LoVo (cell line): ENCODE results near the gene LGR5.
"Not testable (repeated sequence)": the region's sequence is repeated elsewhere in the genome, so short reads cannot be mapped to it uniquely, and the experiment has no call there.

Experiments used
- DNase-seq: peaks from one replicate; pipeline ENCODE4 v3.0.0-alpha.2; 2016; ENCODE audit warnings: low spot score

Gene LGR5

GRCh38 chr12:71476513-71476912 is 36.9 kb downstream of the LGR5 start:
- no peak for DNase-seq

- DNase-seq = no peak
Measured at GRCh38 chr12:71477609-71478008, 38.0 kb downstream of the LGR5 start.

DNA sequence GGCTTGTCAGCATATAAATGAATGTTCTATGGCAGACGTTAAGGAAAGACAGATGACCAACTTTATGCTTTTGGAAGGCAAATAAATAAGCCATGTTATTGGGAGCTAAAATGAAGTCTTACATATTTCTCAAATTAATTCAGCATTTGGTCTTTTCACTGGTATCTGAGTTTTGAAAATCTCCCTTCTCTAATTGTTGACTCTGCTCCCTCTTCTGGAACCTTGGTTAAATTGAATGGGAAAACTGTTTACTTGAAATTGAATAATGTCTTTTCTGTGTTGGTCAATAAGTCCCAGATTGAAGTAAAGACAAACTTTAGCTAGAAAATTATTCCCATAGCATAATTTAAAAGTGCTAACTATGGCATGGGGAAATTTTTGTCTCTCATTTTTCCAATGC is 38.7 kb downstream of the LGR5 start:
- no peak for DNase-seq

GRCh38 chr12:71484272-71484905 is 44.8 kb downstream of the LGR5 start:
- no peak for DNase-seq

DNA sequence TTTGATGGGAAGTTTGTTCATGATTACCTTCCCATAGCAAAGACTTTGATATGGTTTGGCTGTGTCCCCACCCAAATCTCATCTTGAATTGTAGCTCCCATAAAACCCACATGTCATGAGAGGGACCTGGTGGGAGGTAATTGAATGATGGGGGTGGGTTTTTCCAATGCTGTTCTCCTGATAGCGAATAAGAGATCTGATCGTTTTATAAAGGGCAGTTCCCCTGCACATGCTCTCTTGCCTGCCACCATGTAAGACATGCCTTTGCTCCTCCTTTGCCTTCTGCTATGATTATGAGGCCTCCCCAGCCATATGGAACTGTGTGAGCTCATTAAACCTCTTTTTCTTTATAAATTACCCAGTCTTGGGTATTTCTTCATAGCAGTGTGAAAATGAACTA is 51.2 kb downstream of the LGR5 start:
- not testable (repeated sequence) for DNase-seq

DNA sequence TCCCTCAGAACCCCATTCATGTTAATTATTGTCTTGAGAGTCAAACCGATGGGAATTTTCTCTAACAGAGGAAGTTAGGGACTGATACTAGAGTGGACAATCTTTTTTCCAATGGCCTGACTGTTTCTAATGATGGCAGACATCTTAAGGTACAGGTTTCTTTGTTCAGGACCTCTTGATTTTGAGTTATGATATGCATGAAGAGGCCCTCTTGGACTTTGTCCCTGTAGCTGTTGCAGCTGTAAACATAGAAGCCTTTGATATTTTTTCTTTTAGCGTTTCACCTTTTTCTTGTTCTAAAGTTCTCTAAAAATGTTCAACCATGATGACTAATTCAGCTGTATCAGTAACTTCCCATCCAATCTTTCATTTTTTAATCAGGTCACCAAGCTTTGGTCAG is 53.0 kb downstream of the LGR5 start:
- no peak for DNase-seq

- no peak for DNase-seq
Measured at GRCh38 chr12:71499834-71500233, 60.2 kb downstream of the LGR5 start.

DNA sequence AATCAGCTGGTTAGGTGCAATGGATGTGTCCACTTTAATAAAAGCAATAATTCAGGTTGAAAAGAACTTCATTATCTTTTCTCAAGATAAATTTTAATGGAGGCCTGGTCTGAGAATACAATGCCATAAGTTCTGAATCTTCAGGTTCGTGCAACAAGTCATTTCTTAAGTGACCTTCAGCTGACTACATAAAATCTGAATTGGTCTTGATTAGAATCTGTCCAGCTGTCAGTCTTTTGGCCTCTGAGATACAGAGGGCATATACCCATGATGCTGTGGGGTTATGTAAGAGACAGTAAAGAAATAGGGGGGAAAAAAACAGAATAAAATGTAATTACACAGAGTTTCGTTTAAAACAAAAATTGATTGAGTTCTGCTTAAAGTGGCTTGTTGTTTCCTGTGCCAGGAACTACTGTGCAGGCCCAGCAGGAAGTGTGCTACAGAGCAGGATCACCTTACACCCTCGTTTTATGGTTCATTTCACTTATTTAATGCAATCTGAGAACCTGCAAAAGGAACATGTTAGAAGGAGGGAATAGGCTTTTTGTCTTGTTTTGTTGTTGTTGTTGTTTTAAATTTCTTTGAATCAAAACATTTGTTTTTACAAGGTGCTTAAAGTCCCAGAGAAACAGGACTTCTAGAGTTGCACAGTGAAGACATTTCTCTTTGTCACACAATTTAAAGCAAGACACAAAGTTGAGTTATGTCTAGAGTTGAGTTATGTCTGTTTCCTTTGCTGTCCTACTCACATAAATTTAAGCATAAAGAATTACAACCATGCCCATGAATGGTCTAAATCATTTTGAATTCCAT is 64.2 kb downstream of the LGR5 start:
- DNase-seq = no peak

GRCh38 chr12:71504476-71504875 is 64.9 kb downstream of the LGR5 start:
- DNase-seq = no peak

GRCh38 chr12:71509705-71510104 is 70.1 kb downstream of the LGR5 start:
- no peak for DNase-seq

GRCh38 chr12:71517145-71517846 is 77.7 kb downstream of the LGR5 start:
- DNase-seq = no peak

DNA sequence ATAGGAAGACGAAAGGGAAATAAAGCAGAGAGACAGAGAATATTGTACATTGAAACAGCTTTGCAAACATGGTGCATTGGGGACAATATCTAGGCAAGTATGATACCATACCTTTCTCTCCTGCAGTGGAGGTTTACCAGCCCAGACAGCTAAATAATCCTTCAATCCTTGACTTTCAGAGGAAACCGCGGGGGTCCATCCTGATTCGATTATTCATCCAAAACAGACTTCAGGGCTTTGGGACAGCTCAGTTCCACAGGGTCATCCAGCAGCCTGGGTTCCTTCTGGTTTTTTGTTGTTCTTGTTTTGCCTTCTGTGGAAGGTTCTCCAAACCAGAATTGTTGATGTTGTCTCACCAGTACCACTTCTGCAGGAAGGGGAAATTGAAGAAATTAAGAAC is 81.5 kb downstream of the LGR5 start:
- DNase-seq = no peak

GRCh38 chr12:71524626-71525025 is 85.0 kb downstream of the LGR5 start:
- no peak for DNase-seq

GRCh38 chr12:71533703-71534102 is 94.1 kb downstream of the LGR5 start:
- DNase-seq = no peak

DNA sequence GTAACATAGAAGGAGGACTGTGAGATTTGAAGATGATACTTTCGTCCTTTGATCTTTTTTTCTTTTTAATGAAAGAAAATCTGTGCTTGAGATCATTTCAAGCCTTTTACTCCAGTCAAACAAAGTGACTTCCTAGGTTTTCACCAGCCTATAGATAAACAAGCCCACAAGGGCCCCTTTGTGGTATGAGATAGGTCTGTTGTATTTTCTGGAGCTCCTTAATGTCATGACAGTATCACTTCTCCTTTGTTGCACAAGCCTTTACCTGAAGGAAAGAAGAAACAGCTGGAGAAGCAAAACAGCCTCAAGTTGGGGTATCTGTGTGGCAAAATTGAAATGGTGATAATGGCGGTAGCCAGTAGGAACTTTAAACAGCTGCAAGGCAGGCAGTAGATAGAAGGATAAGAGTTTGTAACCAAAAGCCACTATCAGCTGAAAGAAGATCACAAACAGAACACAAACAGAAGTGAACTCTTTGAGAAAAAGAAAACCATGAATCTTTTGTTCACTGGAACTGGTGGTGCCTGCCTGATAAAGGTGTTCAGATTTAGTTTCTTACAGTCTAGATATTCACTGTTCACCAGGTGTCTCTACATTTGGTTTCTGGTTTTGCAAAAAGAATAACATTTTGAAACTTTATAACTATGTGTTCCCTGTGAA is 96.8 kb downstream of the LGR5 start:
- no peak for DNase-seq

DNA sequence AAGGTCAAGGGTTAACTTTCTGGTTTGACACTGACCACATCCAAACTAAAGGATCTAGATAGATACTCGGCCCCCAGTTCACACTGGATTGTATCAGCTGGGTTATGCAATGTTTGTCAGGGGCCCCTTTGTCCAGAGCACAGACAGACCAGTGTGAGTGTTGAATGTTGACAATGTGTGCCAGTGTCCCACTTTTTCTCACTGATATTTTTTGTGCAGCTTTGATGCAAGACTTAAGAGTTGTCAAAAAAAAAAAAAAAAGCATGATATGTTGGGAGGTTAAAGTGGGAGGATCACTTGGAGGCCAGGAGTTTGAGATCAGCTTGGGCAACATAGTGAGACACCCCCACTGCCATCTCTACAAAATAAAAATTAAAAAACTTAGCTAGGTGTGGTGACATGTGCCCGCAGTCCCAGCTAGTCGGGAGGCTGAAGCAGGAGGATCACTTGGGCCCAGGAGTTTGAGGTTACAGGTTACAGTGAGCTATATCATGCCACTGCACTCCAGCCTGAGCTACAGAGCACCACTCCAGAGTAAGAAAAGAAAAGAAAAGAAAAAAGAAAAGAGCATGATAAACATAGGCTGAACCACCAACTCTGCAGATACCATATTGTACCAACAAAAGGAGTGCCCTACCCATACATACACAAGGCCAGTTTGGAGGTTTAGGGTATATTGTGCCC is 97.5 kb downstream of the LGR5 start:
- no peak for DNase-seq

GRCh38 chr12:71538807-71539206 is 99.2 kb downstream of the LGR5 start:
- no peak for DNase-seq

DNA sequence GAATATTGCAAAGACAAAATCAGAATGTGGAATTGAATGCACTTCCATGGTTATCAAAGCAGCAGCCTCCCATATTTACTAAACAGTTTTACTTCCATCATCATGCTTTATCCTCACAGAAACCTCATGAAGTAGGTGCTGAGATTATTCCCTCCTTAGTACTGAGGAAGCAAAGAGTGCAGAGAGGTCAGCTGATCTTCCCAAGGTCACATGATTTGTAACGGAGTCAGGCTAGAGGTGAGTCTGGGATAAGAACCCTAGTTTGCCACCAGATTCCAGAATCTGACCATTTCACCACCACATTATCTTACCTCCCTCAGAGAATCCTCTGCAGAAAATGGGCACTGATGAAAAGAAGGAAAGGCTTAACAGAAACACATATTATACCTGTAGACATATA is 102.0 kb downstream of the LGR5 start:
- DNase-seq = no peak

- DNase-seq = no peak
Measured at GRCh38 chr12:71546322-71546861, 106.8 kb downstream of the LGR5 start.

DNA sequence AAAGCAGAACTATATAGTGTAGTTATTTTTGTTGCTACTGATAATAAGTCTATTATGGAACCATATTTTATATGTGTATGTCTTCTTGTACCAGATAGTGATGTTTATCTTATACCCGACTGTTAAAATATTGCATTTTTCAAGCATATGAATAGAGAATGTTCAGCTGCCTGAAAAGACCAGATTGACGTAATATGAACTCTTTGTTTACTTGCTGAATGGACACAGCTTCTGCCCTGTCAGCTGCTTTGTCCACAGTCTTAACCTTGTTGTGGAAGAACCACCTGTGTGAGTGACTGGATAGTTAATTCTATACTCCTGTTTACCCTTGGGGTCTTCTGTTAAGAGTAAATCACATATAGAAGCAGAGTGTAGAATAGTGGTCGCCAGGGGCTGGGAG is 109.3 kb downstream of the LGR5 start:
- no peak for DNase-seq

DNA sequence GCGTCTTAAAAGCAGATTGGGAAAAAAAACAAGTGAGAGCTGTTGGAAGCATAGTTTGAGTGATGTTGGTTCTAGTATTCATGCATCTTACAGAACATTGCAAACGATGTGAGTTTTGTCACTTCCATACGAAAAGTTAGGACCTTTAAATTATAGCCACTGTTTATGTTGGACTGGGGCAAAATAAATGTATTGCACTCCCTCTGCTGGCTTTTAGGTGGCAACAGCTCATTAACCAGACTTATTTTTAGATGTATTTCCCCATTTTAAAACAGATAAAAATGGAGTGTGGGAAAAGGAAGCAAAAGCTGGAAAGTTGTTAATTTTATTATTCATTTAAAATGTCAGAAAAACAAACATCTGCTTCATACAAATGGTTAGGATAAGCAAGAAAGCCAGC is 111.9 kb downstream of the LGR5 start:
- DNase-seq = peak; percentile 26
